K562 (cell line): ENCODE results near the gene ZDHHC14. TPM values are rescaled to one million over a fixed set of nuclear protein-coding genes. Genes with fewer than 3 reads are reported as not detected.

Experiments used
- ATAC-seq: fragments of 200-7000 bp; cut with Tn5 transposase; 3 replicates; pipeline ENCODE4 v1.9.1; 2020; ENCODE audit warnings: moderate library complexity
- BruUV-seq: library from RNA; stranded (reverse); fragments of 400-500 nt; replicated peaks from 2 replicates; lab custom pipeline; 2021; lab: Mats Ljungman, UMichigan
- CTCF ChIA-PET: fragments of 300-600 bp; formaldehyde crosslinking; extraction: SDS; loops from one replicate; lab custom pipeline; 2021; ENCODE audit warnings: low intra/inter-chr PET ratio; lab: Yijun Ruan, JAX
- POLR2A ChIA-PET: fragments of 300-600, 350-650 bp; sonication (Branson Sonifier 250); formaldehyde crosslinking; extraction: SDS; loops from one replicate; lab custom pipeline; 2021; ENCODE audit warnings: antibody characterized with exemption, inconsistent platforms; lab: Yijun Ruan, JAX
- DNase-seq, 4 experiments: peaks; one replicate each; pipeline versions ENCODE4 v3.0.0 to v3.0.0-alpha.2; 2011 to 2018; ENCODE audit warnings: low spot score in 3 of 4, mixed read lengths in 3 of 4; ENCODE audit errors: extremely low read depth in 1 of 4
- FAIRE-seq: peaks from 2 replicates; lab custom pipeline; 2011; peaks lifted over from hg19 to GRCh38; lab: Jason Lieb, UNC
- H2AFZ ChIP-seq: 2 replicates; pipeline ENCODE4 v1.6.0; 2011; ENCODE audit warnings: low read depth, low read length, control low read depth, inconsistent platforms
- H3K27ac ChIP-seq: fragments of 200-600 bp; 3 replicates; pipeline ENCODE4 v1.8.0; 2011; ENCODE audit warnings: low read depth, mild to moderate bottlenecking, control low read depth, inconsistent platforms, low read length, moderate library complexity, mixed read lengths; ENCODE audit errors: extremely low read depth
- H3K27me3 ChIP-seq, 2 experiments: fragments of 300-600 bp in 1 of 2; 2 replicates in 1 of 2; 3 replicates in 1 of 2; pipeline versions ENCODE4 v1.6.0 to v1.8.0; 2011; ENCODE audit warnings: inconsistent platforms in 2 of 2, low read length in 2 of 2, mild to moderate bottlenecking in 1 of 2, mixed read lengths in 1 of 2, moderate library complexity in 1 of 2; ENCODE audit not compliant: control insufficient read depth in 2 of 2, insufficient read depth in 2 of 2
- H3K36me3 ChIP-seq: fragments of 300-600 bp; 3 replicates; pipeline ENCODE4 v1.8.0; 2011; ENCODE audit warnings: mild to moderate bottlenecking, low read length, inconsistent platforms; ENCODE audit not compliant: control insufficient read depth, insufficient read depth
- H3K4me1 ChIP-seq, 2 experiments: fragments of 200-600 bp in 1 of 2; replicated peaks in 1 of 2; 2 replicates in 1 of 2; 3 replicates in 1 of 2; pipeline versions ENCODE4 v1.5.1 to v1.8.0; 2011; ENCODE audit warnings: inconsistent platforms in 2 of 2, low read length in 2 of 2, mild to moderate bottlenecking in 1 of 2, mixed read lengths in 1 of 2, moderate library complexity in 1 of 2; ENCODE audit not compliant: control insufficient read depth in 2 of 2, insufficient read depth in 2 of 2
- H3K4me2 ChIP-seq: 2 replicates; pipeline ENCODE4 v1.6.1; 2011; ENCODE audit warnings: low read length, control low read depth, inconsistent platforms, mixed read lengths; ENCODE audit not compliant: insufficient read depth
- H3K4me3 ChIP-seq: fragments of 200-600 bp; sonication (generic), shearing (Covaris generic); 2 replicates; pipeline ENCODE4 v1.5.1; 2016; ENCODE audit warnings: control low read depth, inconsistent platforms
- H3K79me2 ChIP-seq: fragments of 200-600 bp; 3 replicates; pipeline ENCODE4 v1.8.0; 2011; ENCODE audit warnings: low read length, inconsistent platforms; ENCODE audit not compliant: control insufficient read depth, insufficient read depth
- H3K9ac ChIP-seq, 2 experiments: 2 replicates each; pipeline versions ENCODE4 v1.6.0 to v1.6.1; 2011; ENCODE audit warnings: low read depth in 2 of 2, low read length in 2 of 2, control low read depth in 1 of 2, inconsistent platforms in 1 of 2, mild to moderate bottlenecking in 1 of 2, mixed read lengths in 1 of 2; ENCODE audit not compliant: insufficient read depth in 1 of 2
- H3K9me1 ChIP-seq: one replicate; pipeline ENCODE4 v1.6.0; 2011; ENCODE audit warnings: inconsistent platforms, mild to moderate bottlenecking, low read length, moderate library complexity; ENCODE audit not compliant: control insufficient read depth, insufficient read depth
- H3K9me3 ChIP-seq: replicated peaks from 2 replicates; pipeline ENCODE4 v1.5.1; 2011; ENCODE audit warnings: low read depth, low read length, inconsistent platforms; ENCODE audit not compliant: control insufficient read depth, insufficient read depth
- H4K20me1 ChIP-seq: replicated peaks from 2 replicates; pipeline ENCODE4 v1.6.1; 2011; ENCODE audit warnings: low read length, inconsistent platforms, mixed read lengths; ENCODE audit not compliant: control insufficient read depth, insufficient read depth
- MCM2 ChIP-seq: fragments of 450-650 bp; IDR thresholded peaks from 2 replicates; pipeline ENCODE4 v1.6.1; 2017; ENCODE audit warnings: low read depth, mild to moderate bottlenecking
- STAT6 ChIP-seq: sonication (generic); formaldehyde crosslinking; IDR thresholded peaks from 2 replicates; pipeline ENCODE4 v1.8.1; 2023; ENCODE audit warnings: mild to moderate bottlenecking, missing genetic modification reagents
- WGBS: fragments of 100-300 bp; shearing (Covaris generic); methylation state at CpG from one replicate; pipeline ENCODE4 v1.1.6; 2016; ENCODE audit warnings: low coverage, mixed read lengths; ENCODE audit not compliant: insufficient coverage; ENCODE audit errors: missing lambda C conversion rate; 5-methylcytosine and 5-hydroxymethylcytosine counted together
- in situ Hi-C: fragments of 300-500 bp; cut with MboI; formaldehyde crosslinking; loops from 4 replicates; pipeline ENCODE4 v1.15.0; 2018; ENCODE audit warnings: inconsistent platforms, mixed read lengths
- intact Hi-C: fragments of 100-400 bp; cut with micrococcal nuclease; formaldehyde crosslinking; loops from 2 replicates; pipeline ENCODE4 v1.14.2; 2022
- polyA plus RNA-seq, 8 experiments: library from polyadenylated mRNA; depleted of rRNA in 4 of 8; stranded (reverse) in 5 of 8; unstranded in 3 of 8; fragments of >200 nt; fragmentation: Nextera tagmentation in 2 of 8; fragmentation: Illumina TruSeq in 1 of 8; extraction: Ambion mirVana in 2 of 8; extraction: Trizol in 1 of 8; gene quantifications; 2 replicates each; pipeline versions ENCODE4 v1.2.1 to v1.2.3, GENCODE V29; 2011 to 2014; ENCODE audit warnings: inconsistent platforms in 1 of 8, missing spikeins in 1 of 8
- total RNA-seq, 7 experiments: library from RNA; depleted of rRNA in 6 of 7; stranded (reverse); fragments of >200 nt in 6 of 7; fragmentation: Illumina TruSeq in 2 of 7; extraction: Trizol in 2 of 7; gene quantifications; 2 replicates each; pipeline versions ENCODE4 v1.2.1 to v1.2.3, GENCODE V29; 2011 to 2021; ENCODE audit warnings: low replicate concordance in 1 of 7
- TF ChIP-seq, protein P1 (sequence below), 3 experiments: IDR thresholded peaks in 2 of 3; conservative IDR thresholded peaks in 1 of 3; 2 replicates each; pipeline ENCODE4 v1.5.1; 2011 to 2012; ENCODE audit warnings: low read length in 3 of 3, mild to moderate bottlenecking in 3 of 3, control low read depth in 2 of 3, improper control_type of control experiment in 1 of 3, inconsistent platforms in 1 of 3, low read depth in 1 of 3, mixed read lengths in 1 of 3, moderate library complexity in 1 of 3; ENCODE audit not compliant: insufficient read depth in 2 of 3

The ZDHHC14 gene
- total and polyA plus RNA-seq, 9 of the 15 experiments (the other 6 are each of a cell fraction or from before 2014, with no cell fraction given), result 0.92 to 23.1 (median 13.8) TPM

DNA sequence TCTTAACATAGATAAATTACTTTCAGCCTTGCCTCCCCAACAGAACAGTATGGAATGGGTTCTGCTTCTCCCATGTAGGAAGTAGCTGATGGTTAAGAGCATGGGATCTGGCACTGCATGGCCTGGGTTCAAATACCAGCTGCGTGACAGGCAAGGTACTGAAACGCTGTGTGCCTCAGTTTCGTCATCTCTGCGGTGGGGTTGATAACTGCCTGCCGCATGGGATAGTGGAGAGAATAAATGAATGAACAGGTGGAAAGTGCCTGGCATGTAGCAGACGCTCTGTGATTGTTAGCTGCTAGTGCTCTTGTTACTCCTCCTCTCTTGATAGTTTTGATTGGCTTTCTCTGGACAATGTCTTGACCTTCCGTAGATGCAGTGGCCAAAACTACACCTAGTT is 213.3 kb downstream of the ZDHHC14 start:
- in situ Hi-C loops, result no loop called here
- H3K9me3 ChIP-seq, result peaks cover 12% of the 10 kb centered on the region
- H3K36me3 ChIP-seq, result peaks cover 15% of the 10 kb centered on the region
- 89% methylated on average over 7 of the region's 7 CpGs for WGBS
- H3K27me3 ChIP-seq, result no peaks in the 10 kb centered on the region
- H2AFZ ChIP-seq, result no peak overlapping the region
- H3K4me1 ChIP-seq, result peaks cover 0 to 11% of the 10 kb centered on the region in 2 experiments; a peak in 3 of 5 replicates
- POLR2A ChIA-PET, result interaction anchor here (0.6 to 1.7 kb wide), 6 partner anchors 9 to 298 kb away, joined by 3 to 6 read pairs (median 3); partner anchors contain the start of gene TMEM242
- CTCF ChIA-PET, result interaction anchor here (0.6 kb wide), 1 partner anchor 18 kb away, joined by 4 read pairs; no protein-coding TSS in a partner anchor
- no peak for TF ChIP-seq STAT6 (CRISPR knock-in tag)
- TF ChIP-seq, protein P1, sequence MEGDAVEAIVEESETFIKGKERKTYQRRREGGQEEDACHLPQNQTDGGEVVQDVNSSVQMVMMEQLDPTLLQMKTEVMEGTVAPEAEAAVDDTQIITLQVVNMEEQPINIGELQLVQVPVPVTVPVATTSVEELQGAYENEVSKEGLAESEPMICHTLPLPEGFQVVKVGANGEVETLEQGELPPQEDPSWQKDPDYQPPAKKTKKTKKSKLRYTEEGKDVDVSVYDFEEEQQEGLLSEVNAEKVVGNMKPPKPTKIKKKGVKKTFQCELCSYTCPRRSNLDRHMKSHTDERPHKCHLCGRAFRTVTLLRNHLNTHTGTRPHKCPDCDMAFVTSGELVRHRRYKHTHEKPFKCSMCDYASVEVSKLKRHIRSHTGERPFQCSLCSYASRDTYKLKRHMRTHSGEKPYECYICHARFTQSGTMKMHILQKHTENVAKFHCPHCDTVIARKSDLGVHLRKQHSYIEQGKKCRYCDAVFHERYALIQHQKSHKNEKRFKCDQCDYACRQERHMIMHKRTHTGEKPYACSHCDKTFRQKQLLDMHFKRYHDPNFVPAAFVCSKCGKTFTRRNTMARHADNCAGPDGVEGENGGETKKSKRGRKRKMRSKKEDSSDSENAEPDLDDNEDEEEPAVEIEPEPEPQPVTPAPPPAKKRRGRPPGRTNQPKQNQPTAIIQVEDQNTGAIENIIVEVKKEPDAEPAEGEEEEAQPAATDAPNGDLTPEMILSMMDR (IDR thresholded peaks at IDR 0.05 in 2 of 3, conservative IDR thresholded peaks at IDR 0.05 in 1 of 3; ENCODE audit: insufficient read depth in 2 of 3, low read depth in 1 of 3, low read length in 3 of 3), result 0 out of 6 replicates have a peak, but pooled peaks of 2 of the 3 experiments have one; percentile 10 to 13
- TF ChIP-seq MCM2, result no peak
- BruUV-seq, result no TSS peak
- H3K79me2 ChIP-seq, result no peaks in the 10 kb centered on the region
- no peak for ATAC-seq
- H3K9ac ChIP-seq, result no peak overlapping the region
- no peak overlapping the region for H3K4me3 ChIP-seq
- H3K9me1 ChIP-seq, result no peaks in the 10 kb centered on the region
- FAIRE-seq, result no peak
- no peak overlapping the region for H3K27ac ChIP-seq
- no peak for DNase-seq
- intact Hi-C loops, result no loop called here
- no peaks in the 10 kb centered on the region for H4K20me1 ChIP-seq
- H3K4me2 ChIP-seq, result no peak overlapping the region
